HG03060 (cell line): Measurements from ENCODE around the gene NPIPA8.
"Not testable (repeated sequence)": the region's sequence is repeated elsewhere in the genome, so short reads cannot be mapped to it uniquely, and the experiment has no call there.

ENCODE experiments used
- ATAC-seq: cut with Tn5 transposase; IDR thresholded peaks from one replicate; pipeline ENCODE4 v1.9.1; 2021; ENCODE audit warnings: low read depth, moderate number of reproducible peaks; ENCODE audit not compliant: unreplicated experiment

NPIPA8 gene

GRCh38 chr16:18286342-18286741 lies 50.2 kb downstream of the NPIPA8 start:
- not testable (repeated sequence) for ATAC-seq

- ATAC-seq, result not testable (repeated sequence)
Measured at GRCh38 chr16:18280319-18280718, 56.2 kb downstream of the NPIPA8 start.

DNA sequence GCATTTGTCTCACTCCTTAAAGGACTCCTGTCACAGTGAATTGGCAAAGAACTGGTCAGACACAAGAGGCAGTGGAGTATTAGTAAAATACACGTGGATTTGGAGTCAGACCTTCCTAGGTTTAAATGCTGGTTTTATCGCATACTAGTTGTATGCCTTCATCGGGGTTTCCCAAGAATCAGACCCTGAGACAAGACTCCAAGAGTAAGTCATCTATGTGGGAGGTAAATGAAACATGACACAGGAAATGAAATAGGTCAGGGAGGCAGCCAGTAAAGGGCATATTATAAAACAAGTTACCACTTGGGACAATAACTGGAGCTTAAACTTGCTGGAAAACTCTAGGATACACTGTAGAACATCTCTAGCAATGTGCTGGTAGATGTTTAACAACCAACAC lies 59.8 kb downstream of the NPIPA8 start:
- not testable (repeated sequence) for ATAC-seq

GRCh38 chr16:18270171-18270570 lies 66.4 kb downstream of the NPIPA8 start:
- ATAC-seq, result not testable (repeated sequence)
